ENCODE results near the gene B3GALT6. TPM values are rescaled to one million over a fixed set of nuclear protein-coding genes. Genes with fewer than 3 reads are reported as not detected.

The B3GALT6 gene
- total RNA-seq, 1 experiment from 2014 or later, result 25.9 TPM

GRCh38 chr1:1185101-1185765 is 46.8 kb upstream of the B3GALT6 start:
- Mint-ChIP-seq H3K27me3 (ENCODE audit: unreplicated experiment) (no peaks in the 10 kb centered on the region), H3K36me3 (ENCODE audit: insufficient read depth, unreplicated experiment) (peaks cover 16% of the 10 kb centered on the region), H3K4me3 (ENCODE audit: low read depth, unreplicated experiment) (no peak overlapping the region), H3K27ac (ENCODE audit: unreplicated experiment) (no peak overlapping the region), H3K9me3 (ENCODE audit: low read depth, unreplicated experiment) (no peaks in the 10 kb centered on the region), H3K4me1 (ENCODE audit: low read depth, unreplicated experiment) (no peaks in the 10 kb centered on the region)
- intact Hi-C loops (cut with micrococcal nuclease; ENCODE audit: unreplicated experiment), result no loop called here
- DNase-seq, result no peak
- no TSS peak for BruUV-seq (replicated peaks)
- TF ChIP-seq, protein P1, sequence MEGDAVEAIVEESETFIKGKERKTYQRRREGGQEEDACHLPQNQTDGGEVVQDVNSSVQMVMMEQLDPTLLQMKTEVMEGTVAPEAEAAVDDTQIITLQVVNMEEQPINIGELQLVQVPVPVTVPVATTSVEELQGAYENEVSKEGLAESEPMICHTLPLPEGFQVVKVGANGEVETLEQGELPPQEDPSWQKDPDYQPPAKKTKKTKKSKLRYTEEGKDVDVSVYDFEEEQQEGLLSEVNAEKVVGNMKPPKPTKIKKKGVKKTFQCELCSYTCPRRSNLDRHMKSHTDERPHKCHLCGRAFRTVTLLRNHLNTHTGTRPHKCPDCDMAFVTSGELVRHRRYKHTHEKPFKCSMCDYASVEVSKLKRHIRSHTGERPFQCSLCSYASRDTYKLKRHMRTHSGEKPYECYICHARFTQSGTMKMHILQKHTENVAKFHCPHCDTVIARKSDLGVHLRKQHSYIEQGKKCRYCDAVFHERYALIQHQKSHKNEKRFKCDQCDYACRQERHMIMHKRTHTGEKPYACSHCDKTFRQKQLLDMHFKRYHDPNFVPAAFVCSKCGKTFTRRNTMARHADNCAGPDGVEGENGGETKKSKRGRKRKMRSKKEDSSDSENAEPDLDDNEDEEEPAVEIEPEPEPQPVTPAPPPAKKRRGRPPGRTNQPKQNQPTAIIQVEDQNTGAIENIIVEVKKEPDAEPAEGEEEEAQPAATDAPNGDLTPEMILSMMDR (IDR thresholded peaks at IDR 0.05; ENCODE audit: unreplicated experiment), result no peak
- CTCF ChIA-PET, result no interaction called here

DNA sequence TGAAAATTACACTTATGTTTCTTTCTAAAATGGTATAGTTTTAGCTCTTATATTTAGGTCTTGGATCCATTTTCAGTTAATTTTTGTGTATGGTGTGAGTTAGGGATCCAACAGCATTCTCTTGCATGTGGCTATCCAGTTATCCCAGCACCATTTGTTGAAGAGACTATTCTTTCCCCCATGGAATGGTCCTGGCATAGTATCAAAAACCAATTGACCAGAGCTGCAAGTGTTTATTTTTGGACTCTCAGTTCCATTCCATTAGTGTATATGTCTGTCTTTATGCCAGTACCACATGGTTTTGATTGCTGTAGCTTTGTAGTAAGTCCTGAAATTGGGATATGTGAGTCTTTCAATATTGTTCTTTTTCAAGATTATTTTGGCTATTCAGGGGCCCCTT is 44.1 kb upstream of the B3GALT6 start:
- H3K4me1 Mint-ChIP-seq (ENCODE audit: low read depth, unreplicated experiment), result no peaks in the 10 kb centered on the region
- intact Hi-C loops (cut with micrococcal nuclease; ENCODE audit: unreplicated experiment), result no loop called here
- no peaks in the 10 kb centered on the region for H3K27me3 Mint-ChIP-seq (ENCODE audit: unreplicated experiment)
- no peak overlapping the region for H3K4me3 Mint-ChIP-seq (ENCODE audit: low read depth, unreplicated experiment)
- BruUV-seq (replicated peaks), result no TSS peak
- H3K36me3 Mint-ChIP-seq (ENCODE audit: insufficient read depth, unreplicated experiment), result peaks cover 11% of the 10 kb centered on the region
- H3K9me3 Mint-ChIP-seq (ENCODE audit: low read depth, unreplicated experiment), result no peaks in the 10 kb centered on the region
- TF ChIP-seq, protein P1 (IDR thresholded peaks at IDR 0.05; ENCODE audit: unreplicated experiment), result no peak
- CTCF ChIA-PET, result interaction anchor here (0.7 kb wide), 1 partner anchor 17 kb away, joined by 3 read pairs; no protein-coding TSS in a partner anchor
- H3K27ac Mint-ChIP-seq (ENCODE audit: unreplicated experiment), result no peak overlapping the region
- no peak for DNase-seq

DNA sequence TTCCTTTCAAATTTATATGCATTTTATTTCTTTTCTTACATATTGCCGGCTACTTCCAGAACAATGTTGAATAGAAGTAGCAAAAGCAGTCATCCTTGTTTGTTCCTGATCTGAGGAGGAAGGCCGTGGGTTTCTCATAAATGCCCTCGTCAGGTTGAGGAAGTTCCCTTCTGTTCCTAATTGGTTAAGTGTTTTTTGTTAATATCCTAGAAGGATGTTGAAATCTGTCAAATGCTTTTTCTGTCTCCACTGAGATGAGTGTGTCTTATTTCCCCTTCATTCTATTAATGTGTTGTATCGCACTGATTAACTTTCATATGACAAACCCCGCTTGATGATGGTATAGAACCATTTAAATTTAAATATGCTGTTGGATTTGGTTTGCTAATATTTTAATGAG is 42.9 kb upstream of the B3GALT6 start:
- no peak overlapping the region for H3K4me3 Mint-ChIP-seq (ENCODE audit: low read depth, unreplicated experiment)
- no peak overlapping the region for H3K27ac Mint-ChIP-seq (ENCODE audit: unreplicated experiment)
- no TSS peak for BruUV-seq (replicated peaks)
- peaks cover 6% of the 10 kb centered on the region for H3K36me3 Mint-ChIP-seq (ENCODE audit: insufficient read depth, unreplicated experiment)
- no peaks in the 10 kb centered on the region for H3K9me3 Mint-ChIP-seq (ENCODE audit: low read depth, unreplicated experiment)
- intact Hi-C loops (cut with micrococcal nuclease; ENCODE audit: unreplicated experiment), result no loop called here
- CTCF ChIA-PET, result no interaction called here
- no peaks in the 10 kb centered on the region for H3K4me1 Mint-ChIP-seq (ENCODE audit: low read depth, unreplicated experiment)
- no peak for DNase-seq
- TF ChIP-seq, protein P1 (IDR thresholded peaks at IDR 0.05; ENCODE audit: unreplicated experiment), result no peak
- no peaks in the 10 kb centered on the region for H3K27me3 Mint-ChIP-seq (ENCODE audit: unreplicated experiment)

- H3K4me3 Mint-ChIP-seq (ENCODE audit: low read depth, unreplicated experiment), result no peak overlapping the region
Measured at GRCh38 chr1:1191734-1192133, 40.3 kb upstream of the B3GALT6 start.

More at GRCh38 chr1:1191734-1192133, 40.3 kb upstream of the B3GALT6 start:
- intact Hi-C loops (cut with micrococcal nuclease; ENCODE audit: unreplicated experiment), result no loop called here
- H3K27ac Mint-ChIP-seq (ENCODE audit: unreplicated experiment), result no peak overlapping the region
- no peaks in the 10 kb centered on the region for H3K4me1 Mint-ChIP-seq (ENCODE audit: low read depth, unreplicated experiment)
- TF ChIP-seq, protein P1 (IDR thresholded peaks at IDR 0.05; ENCODE audit: unreplicated experiment), result no peak
- CTCF ChIA-PET, result no interaction called here
- peaks cover 4% of the 10 kb centered on the region for H3K9me3 Mint-ChIP-seq (ENCODE audit: low read depth, unreplicated experiment)
- H3K27me3 Mint-ChIP-seq (ENCODE audit: unreplicated experiment), result no peaks in the 10 kb centered on the region
- BruUV-seq (replicated peaks), result no TSS peak
- no peaks in the 10 kb centered on the region for H3K36me3 Mint-ChIP-seq (ENCODE audit: insufficient read depth, unreplicated experiment)
- DNase-seq, result no peak
